Heart left ventricle (tissue), 16 donors: ENCODE results near the gene MARCHF3. TPM values are rescaled to one million over a fixed set of nuclear protein-coding genes. Genes with fewer than 3 reads are reported as not detected.

Experiments used
- ATAC-seq, 4 donors: fragments of 200-7000 bp; cut with Tn5 transposase; one replicate each; pipeline ENCODE4 v1.9.1; 2020 to 2022; ENCODE audit warnings: moderate library complexity in 4 of 4, mild to moderate bottlenecking in 3 of 4, moderate number of reproducible peaks in 1 of 4
- DNase-seq, 5 donors: peaks; one replicate each; pipeline ENCODE4 v3.0.0-alpha.2; 2020
- H3K27ac ChIP-seq, 12 donors: fragments of 200-600 bp; sonication (generic) in 4 of 12; one replicate each; pipeline versions ENCODE4 v1.5.0 to v1.8.0; 2016 to 2022; ENCODE audit warnings: mild to moderate bottlenecking in 2 of 12
- H3K27me3 ChIP-seq, 9 donors: fragments of 200-600 bp; sonication (generic) in 2 of 9; one replicate each; pipeline versions ENCODE4 v1.5.1 to v1.8.0; 2016 to 2022; ENCODE audit warnings: mild to moderate bottlenecking in 3 of 9
- H3K36me3 ChIP-seq, 9 donors: fragments of 200-600 bp; sonication (generic) in 2 of 9; one replicate each; pipeline versions ENCODE4 v1.5.0 to v1.8.0; 2018 to 2022; ENCODE audit warnings: mild to moderate bottlenecking in 2 of 9
- H3K4me1 ChIP-seq, 12 donors: fragments of 200-600 bp; sonication (generic) in 4 of 12; one replicate each; pipeline versions ENCODE4 v1.5.0 to v1.8.0; 2016 to 2022; ENCODE audit warnings: mild to moderate bottlenecking in 3 of 12
- H3K4me3 ChIP-seq, 12 donors: fragments of 200-600 bp; sonication (generic) in 4 of 12; one replicate each; pipeline versions ENCODE4 v1.5.0 to v1.8.0; 2017 to 2022; ENCODE audit warnings: mild to moderate bottlenecking in 9 of 12, moderate library complexity in 4 of 12
- H3K9me3 ChIP-seq, 12 donors: fragments of 200-600 bp; sonication (generic) in 4 of 12; one replicate each; pipeline versions ENCODE4 v1.5.0 to v1.8.0; 2016 to 2022; ENCODE audit warnings: mild to moderate bottlenecking in 1 of 12
- POLR2A ChIP-seq, 2 donors: fragments of 450-650 bp; IDR thresholded peaks; one replicate each; pipeline ENCODE4 v1.6.1; 2017; ENCODE audit warnings: antibody characterized with exemption in 2 of 2, mild to moderate bottlenecking in 2 of 2, moderate library complexity in 2 of 2
- WGBS, 4 donors: extraction: QIAGEN DNeasy Blood & Tissue Kit in 2 of 4; methylation state at CpG; one replicate each; pipeline versions ENCODE4 v1.1.5 to v1.1.7; 2013 to 2018; 5-methylcytosine and 5-hydroxymethylcytosine counted together
- intact Hi-C, 10 donors: fragments of 100-400 bp; cut with DNase I; formaldehyde crosslinking; loops; one replicate each; pipeline versions ENCODE4 v1.11.1 to v1.14.2; 2022
- polyA plus RNA-seq, 2 donors: library from polyadenylated mRNA; stranded (reverse); fragments of 200-250 nt; gene quantifications; one replicate each; pipeline ENCODE4 v1.2.3, GENCODE V29; 2013
- total RNA-seq, 9 donors: library from RNA; depleted of rRNA in 2 of 9; stranded (reverse); fragments of >200 nt in 2 of 9; fragmentation: NEBNext Ultra II Directional in 3 of 9; extraction: Animal tissue kit (Norgen Biotek cat#: 25700) in 3 of 9; gene quantifications; one replicate each; pipeline versions ENCODE4 v1.1.0 to v1.2.4, GENCODE V29; 2016 to 2023
- TF ChIP-seq, protein P1 (sequence below), 12 donors: fragments of 200-600 bp; sonication (generic) in 4 of 12; IDR thresholded peaks; one replicate each; pipeline versions ENCODE4 v1.5.0 to v1.8.0; 2018 to 2022; ENCODE audit warnings: antibody characterized with exemption in 12 of 12, mild to moderate bottlenecking in 5 of 12
- donor health status: ischemic (EF 13 %, LVEDD 7.1; RV severe dilation, severe dysfunction).
- donor health status: healthy with polysubstance abuse.
- donor health status: DM: no; HTN: yes; CAD: no.
- donor health status: DM: no; HTN: no; CAD: no.
- donor health status: ischemic (EF 25% LVEDD 6.9; RV normal size, moderate dysfunction).
- donor health status: ischemic (EF 25% LVEDD 5.7; RV mildly dilated, moderate dysfunction).
- donor health status: healthy.
- donor health status: DM: yes; HTN: yes; CAD: no.
- donor health status: ischemic (EF 35%, LVEDD 5.7; RV mildly dilated, moderate dysfunction).
- donor health status: nonischemic (EF 11% LVEDD 7.7; RV severe dilation, severe dysfunction).
- donor health status: DM: yes; HTN: yes; CAD: no.
- donor health status: PGD.
- donor health status: ischemic (EF 29% LVEDD 5.4; RV normal size, mild dysfunction).
- donor health status: nonischemic (EF 23%, LVEDD 6.1; RV moderate dilation, normal function).

MARCHF3 gene
- total and polyA plus RNA-seq, 11 donors, result 9.9 to 113 (median 38.0) TPM

DNA sequence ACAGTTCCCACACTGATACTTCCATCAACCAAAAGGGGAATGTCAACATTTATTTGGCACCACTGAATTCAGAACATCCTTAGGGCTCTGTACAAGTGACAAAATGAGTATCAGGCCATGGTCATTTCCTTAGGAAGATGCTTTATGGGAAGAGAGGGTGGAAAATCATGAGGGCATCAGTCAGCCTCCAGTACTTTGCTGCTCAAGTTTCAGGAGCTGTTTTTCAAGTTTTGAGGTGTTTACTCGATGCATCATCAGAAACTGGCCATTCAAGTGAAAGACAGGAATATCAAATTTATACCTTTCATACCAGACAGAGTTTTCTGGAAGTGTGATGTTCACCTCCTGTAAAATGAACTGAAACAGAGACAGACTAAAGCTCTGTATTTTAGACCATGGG lies 21.2 kb upstream of the MARCHF3 start:
- Histone ChIP-seq H3K4me1 (no peaks in the 10 kb centered on the region), H3K4me3 (no peak overlapping the region), H3K9me3 (no peaks in the 10 kb centered on the region), H3K27ac (no peak overlapping the region), H3K36me3 (peaks cover 0 to 12% (median 0%) of the 10 kb centered on the region in 9 donors), H3K27me3 (no peaks in the 10 kb centered on the region)
- intact Hi-C loops, result no loop called here
- TF ChIP-seq, protein P1, sequence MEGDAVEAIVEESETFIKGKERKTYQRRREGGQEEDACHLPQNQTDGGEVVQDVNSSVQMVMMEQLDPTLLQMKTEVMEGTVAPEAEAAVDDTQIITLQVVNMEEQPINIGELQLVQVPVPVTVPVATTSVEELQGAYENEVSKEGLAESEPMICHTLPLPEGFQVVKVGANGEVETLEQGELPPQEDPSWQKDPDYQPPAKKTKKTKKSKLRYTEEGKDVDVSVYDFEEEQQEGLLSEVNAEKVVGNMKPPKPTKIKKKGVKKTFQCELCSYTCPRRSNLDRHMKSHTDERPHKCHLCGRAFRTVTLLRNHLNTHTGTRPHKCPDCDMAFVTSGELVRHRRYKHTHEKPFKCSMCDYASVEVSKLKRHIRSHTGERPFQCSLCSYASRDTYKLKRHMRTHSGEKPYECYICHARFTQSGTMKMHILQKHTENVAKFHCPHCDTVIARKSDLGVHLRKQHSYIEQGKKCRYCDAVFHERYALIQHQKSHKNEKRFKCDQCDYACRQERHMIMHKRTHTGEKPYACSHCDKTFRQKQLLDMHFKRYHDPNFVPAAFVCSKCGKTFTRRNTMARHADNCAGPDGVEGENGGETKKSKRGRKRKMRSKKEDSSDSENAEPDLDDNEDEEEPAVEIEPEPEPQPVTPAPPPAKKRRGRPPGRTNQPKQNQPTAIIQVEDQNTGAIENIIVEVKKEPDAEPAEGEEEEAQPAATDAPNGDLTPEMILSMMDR (IDR thresholded peaks at IDR 0.05), result no peak
- TF ChIP-seq POLR2A (IDR thresholded peaks at IDR 0.05), result no peak
- ATAC-seq (no peak), DNase-seq (no peak)
- 88 to 96% (median 96%) methylated on average over 1 of the region's 1 CpG for WGBS, 4 donors

DNA sequence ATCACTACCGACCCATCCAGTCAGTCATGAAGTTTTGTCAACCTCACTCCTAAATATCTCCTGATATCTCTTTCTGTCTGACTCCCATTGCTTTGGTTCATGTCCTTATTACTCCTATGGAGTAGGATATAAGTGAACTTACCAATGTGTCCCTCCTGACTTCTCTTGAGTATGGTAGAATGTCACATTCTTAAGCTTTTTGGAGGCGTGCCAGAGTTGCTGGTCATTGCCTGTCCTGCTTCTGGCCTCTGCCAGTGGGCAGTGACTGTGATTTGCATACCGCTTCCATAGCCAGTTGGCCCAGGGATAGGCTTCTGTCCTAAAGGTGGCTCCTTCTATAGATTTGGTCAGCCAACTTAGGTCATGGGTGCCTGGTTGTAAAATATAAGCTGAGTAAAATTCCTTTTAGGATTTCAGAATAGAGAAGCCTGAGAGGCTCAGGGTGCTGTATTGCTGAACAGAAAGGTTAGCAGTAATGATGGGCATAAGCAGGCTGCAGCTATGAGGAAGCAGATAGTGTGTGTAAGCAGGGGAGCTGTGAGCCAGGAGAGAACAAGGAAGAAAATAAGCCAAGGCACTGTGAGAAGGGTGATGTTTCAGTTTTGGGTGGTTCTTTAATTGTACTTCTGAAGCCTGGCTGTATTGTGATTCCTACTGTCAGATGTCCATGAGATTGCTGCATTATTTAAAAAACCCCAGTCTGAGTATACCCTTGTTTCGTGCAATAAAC lies 16.1 kb upstream of the MARCHF3 start:
- intact Hi-C loops, result loop anchor here in 2 of 10 donors (10.0 kb wide), 1 partner anchor 212 kb away; no protein-coding TSS in a partner anchor
- ATAC-seq, result no peak
- no peak overlapping the region for H3K27ac ChIP-seq

DNA sequence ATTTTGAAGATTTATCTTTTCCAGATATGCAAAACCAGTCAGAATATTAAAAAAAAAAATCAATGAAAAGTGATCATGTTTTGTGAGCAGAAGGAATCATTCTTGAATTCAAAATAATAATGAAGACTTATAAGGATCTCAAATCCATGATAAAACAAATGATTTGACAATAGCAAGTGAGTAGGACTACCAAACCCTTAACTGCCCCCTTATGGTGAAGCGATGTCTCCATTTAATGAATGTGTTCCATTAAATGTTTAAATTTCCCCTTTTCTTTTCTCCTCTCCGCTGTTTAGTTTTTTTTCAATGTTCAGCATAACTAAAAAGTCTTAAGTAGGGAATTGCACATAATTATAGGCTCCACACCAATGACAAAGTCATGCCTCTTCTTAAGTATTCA lies 12.2 kb upstream of the MARCHF3 start:
- 90 to 95% (median 94%) methylated on average over 2 of the region's 2 CpGs for WGBS, 4 donors
- Histone ChIP-seq H3K4me1 (peaks cover 0 to 33% (median 22%) of the 10 kb centered on the region in 12 donors), H3K27me3 (no peaks in the 10 kb centered on the region), H3K27ac (no peak overlapping the region), H3K9me3 (no peaks in the 10 kb centered on the region), H3K36me3 (no peaks in the 10 kb centered on the region), H3K4me3 (no peak overlapping the region)
- intact Hi-C loops, result loop anchor here in 6 of 10 donors (2.0 to 10.0 kb wide), 4 partner anchors 195 to 208 kb away; no protein-coding TSS in a partner anchor
- TF ChIP-seq POLR2A (IDR thresholded peaks at IDR 0.05), result no peak
- TF ChIP-seq, protein P1 (IDR thresholded peaks at IDR 0.05), result peak in 9 of 12 donors; percentile 9 to 40 (median 27)
- no peak for ATAC-seq
- DNase-seq, result no peak

More for the DNA sequence above, 16.1 kb upstream of the MARCHF3 start:
- H3K4me3 ChIP-seq, result no peak overlapping the region
- TF ChIP-seq, protein P1 (IDR thresholded peaks at IDR 0.05), result no peak
- TF ChIP-seq POLR2A (IDR thresholded peaks at IDR 0.05), result no peak
- H3K4me1 ChIP-seq, result peaks cover 0 to 10% (median 7%) of the 10 kb centered on the region in 12 donors
- H3K36me3 ChIP-seq, result no peaks in the 10 kb centered on the region
- H3K27me3 ChIP-seq, result no peaks in the 10 kb centered on the region
- DNase-seq, result no peak
- no peaks in the 10 kb centered on the region for H3K9me3 ChIP-seq
- 88 to 91% (median 89%) methylated on average over 4 of the region's 4 CpGs for WGBS, 4 donors

DNA sequence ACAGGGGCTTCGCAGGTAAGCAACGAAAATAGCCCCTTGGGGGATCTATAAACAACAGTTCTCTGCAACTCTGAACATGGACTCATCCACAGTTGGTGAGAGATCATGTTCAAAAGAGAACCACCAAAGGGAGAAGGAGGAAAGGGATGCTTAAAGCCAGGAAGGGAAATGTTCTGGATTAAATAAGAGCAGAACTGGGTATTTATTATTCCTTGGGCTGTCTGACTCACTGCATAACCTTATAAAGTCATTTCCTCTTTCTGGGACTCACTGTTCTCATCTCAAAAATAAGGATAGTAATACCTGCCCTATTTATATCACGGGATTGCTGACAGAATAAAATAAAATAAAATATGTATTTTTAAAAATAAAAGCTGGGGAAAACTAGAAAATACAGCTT lies 11.2 kb upstream of the MARCHF3 start:
- peaks cover 0 to 34% (median 22%) of the 10 kb centered on the region in 12 donors for H3K4me1 ChIP-seq
- peak overlapping the region in 11 of 12 donors; percentile 24 to 70 (median 40) for H3K27ac ChIP-seq
- intact Hi-C loops, result loop anchor here in 5 of 10 donors (5.0 to 10.0 kb wide), 3 partner anchors 194 to 207 kb away; no protein-coding TSS in a partner anchor
- peak; percentile 31 to 68 (median 58) for ATAC-seq
- WGBS, 4 donors, result 55 to 70% (median 61%) methylated on average over 3 of the region's 3 CpGs
- H3K27me3 ChIP-seq, result no peaks in the 10 kb centered on the region
- no peaks in the 10 kb centered on the region for H3K36me3 ChIP-seq
- H3K4me3 ChIP-seq, result peak overlapping the region in 2 of 12 donors; percentile 3 to 7
- no peaks in the 10 kb centered on the region for H3K9me3 ChIP-seq
- DNase-seq, result no peak
- TF ChIP-seq, protein P1 (IDR thresholded peaks at IDR 0.05), result no peak
- no peak for TF ChIP-seq POLR2A (IDR thresholded peaks at IDR 0.05)
